ENCODE data around the gene EFCAB6.

Gene EFCAB6

GRCh38 chr22:43829904-43830851 is 18.1 kb upstream of the EFCAB6 start:
- DNase-seq: peak; percentile 32

DNA sequence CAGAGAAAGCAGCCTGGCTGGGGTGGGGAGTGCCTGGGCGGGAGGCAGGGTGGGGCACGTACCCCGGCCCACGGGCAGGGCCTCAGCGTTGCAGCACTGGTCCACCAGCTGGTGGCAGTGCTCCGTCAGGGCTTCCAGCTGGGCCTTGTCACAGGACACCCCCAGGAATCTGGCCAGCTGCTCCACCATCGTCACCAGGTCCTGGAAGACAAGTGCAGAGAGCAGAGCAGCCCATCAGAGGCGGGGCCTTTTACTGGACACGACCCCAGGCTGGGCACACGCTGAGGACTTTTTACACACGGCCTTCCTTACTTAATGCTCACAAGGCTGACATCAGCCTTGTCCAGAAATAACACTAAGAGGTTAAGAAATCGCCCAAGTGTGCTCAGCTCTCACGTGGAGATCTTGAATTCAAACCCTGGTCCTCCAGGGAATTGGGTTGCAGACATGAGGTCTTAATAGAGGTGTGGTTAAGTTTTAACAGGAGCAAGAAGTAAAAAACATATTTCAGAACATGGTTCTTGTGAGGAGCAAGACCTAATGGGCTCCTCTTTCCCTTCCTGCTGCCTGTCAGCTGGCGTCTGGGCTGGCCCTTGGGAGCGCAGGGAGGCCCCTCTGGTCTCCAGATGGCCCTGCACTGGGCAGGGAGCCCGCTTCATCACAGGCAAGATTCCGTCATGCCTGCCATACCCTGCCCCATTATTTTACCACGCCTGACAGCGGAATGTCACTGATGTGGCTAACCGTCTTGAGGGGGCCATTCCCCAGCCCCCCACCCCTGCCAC is 17.1 kb upstream of the EFCAB6 start:
- peak; percentile 69 for DNase-seq

GRCh38 chr22:43828725-43828997 is 16.6 kb upstream of the EFCAB6 start:
- DNase-seq: no peak

DNA sequence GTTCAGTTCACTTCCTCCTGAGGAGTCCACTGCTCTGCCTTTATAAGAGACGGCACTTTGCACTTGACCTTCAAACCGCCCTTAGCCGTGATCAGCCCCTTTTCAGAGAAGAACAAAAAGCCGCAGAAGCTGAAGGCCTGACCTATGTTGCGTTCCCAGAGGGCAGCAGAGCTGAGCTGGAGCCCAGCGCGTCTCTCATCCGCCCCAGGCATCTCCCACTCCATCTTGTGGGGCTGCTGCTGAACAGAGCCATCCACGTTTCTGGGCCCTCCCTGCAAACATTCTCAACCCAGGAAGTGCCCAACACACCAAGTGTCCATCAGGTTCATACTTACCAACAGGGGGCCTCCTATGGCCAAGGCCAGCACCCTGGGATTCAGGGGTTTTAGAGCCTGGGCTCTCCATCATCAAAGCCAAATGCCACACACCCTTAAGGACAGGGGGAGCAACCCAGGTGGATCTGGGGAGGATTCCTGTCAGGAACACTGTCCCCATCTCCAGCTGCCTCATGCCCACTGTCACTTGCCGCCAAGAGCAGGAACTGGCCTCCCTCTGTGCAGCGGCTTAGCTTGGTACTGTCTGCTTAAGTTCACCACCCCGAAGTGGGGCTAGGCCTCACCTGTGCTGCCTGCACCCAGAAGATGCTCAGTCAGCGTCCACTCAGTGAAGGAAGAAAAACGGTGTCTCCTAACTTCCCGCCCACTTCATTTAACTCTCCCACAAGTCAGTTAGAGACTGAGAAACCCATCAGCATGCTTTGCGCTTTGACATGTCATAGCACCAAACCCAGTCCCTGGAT is 16.0 kb upstream of the EFCAB6 start:
- no peak for DNase-seq

DNA sequence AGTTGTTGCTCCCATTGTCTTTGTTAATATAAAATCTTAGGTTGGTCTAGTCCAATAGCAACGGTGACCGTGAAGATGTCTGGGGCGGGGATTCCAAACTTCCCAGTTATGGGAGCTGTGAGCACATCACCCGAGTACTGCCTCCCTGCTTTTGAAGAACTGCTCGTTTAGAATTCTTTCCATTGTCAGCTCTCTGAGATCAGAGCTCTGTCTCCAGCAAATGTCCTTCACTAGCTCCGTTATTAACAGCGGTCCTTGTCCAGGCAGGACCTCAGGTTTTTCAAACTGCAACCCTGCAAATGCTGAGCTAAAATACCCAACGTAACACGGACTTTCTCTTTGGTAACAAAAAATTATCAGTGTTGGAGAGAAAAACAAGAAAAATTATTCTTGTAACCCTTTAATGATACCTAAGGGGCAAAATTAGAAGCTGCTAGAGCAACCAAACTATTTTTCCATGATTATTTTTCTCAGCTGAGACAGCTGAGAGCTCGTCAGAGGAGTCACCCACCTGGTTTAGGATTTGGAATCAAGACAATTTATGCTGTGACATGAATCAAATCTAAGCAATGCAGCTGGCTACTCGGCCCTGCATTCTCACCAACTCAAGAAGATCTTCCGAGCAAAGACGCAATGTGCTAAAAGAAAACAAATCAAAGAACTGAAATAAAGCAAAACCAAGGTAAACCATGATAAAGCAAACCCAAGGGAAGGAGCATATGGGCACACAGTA is 15.1 kb upstream of the EFCAB6 start:
- no peak for DNase-seq

DNA sequence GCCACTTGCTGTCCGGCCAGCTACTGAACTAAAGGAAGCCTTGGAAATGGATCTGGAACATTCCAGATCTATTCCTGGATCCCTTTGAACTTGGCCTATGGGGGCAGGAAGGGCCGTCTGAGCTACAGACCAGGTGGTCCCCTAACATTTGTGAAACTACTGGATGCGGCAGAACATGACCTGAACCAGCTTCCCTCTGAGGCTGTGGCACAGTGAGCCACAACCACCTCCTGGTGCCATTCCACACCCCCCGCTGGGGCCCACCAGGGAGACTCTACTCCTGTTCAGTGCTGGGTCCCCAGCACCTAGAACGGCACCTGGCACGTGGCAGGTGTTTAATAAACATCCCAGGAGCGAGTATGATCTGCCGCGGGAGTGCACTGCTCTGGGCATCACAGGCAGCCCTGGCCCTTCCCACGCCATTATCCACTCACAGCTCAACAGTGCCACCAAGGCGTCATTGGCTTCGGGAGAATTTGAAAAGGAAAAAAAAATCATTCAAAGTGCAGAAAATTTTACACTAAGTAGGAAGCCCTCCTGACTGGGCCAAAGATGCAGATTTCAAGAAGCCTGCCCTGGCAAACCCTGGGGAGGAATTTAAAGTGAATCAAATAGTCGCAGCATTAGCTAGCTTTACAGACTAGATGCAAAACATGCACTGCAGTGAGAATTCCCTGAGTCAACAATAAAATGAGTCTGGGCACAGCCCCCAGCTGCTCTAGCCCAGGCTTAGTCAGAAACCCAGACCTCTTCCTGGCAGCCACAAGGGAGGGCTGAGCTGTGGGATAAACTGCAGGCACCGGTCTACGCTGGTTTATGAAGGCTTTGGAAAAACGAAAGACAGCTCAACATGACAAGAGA is 14.3 kb upstream of the EFCAB6 start:
- peak; percentile 76 for DNase-seq

GRCh38 chr22:43825651-43826050 is 13.5 kb upstream of the EFCAB6 start:
- no peak for DNase-seq

GRCh38 chr22:43824724-43825420 is 12.8 kb upstream of the EFCAB6 start:
- no peak for DNase-seq

- no peak for DNase-seq
Measured at GRCh38 chr22:43823911-43824665, 12.0 kb upstream of the EFCAB6 start.

GRCh38 chr22:43823353-43823908 is 11.3 kb upstream of the EFCAB6 start:
- no peak for DNase-seq

GRCh38 chr22:43821606-43822425 is 9.7 kb upstream of the EFCAB6 start:
- no peak for DNase-seq

DNA sequence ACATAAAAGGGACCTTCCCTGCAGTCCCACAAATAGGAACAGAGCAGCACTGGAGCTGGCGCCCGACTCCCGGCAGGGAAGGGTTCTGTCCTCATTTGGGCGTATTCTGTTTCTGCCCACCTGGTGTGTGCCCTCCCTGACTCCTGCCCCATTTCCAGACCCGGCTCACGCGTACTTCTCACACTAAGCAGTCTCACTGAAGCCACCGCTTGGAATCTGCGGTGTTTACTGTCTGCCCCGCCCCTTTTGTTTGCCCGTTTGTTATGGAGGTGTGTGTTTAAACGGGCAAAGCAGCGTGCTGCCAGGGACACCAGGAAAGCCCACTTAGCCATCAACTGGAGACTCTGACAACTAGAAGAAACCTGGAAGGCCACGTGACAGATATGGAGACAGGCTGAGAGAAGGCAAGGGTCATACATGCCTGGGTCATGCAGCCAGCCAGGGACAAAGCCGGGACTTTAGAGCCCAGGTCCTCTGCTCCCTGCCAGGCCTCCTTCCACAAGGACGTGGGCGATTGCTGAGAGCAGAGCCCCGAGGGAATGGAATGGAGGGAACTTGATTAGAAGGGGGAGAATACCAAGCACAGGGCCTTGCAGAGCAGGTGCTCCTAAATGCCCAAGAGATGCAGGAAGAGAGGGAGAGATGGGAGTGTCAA is 8.7 kb upstream of the EFCAB6 start:
- no peak for DNase-seq

DNA sequence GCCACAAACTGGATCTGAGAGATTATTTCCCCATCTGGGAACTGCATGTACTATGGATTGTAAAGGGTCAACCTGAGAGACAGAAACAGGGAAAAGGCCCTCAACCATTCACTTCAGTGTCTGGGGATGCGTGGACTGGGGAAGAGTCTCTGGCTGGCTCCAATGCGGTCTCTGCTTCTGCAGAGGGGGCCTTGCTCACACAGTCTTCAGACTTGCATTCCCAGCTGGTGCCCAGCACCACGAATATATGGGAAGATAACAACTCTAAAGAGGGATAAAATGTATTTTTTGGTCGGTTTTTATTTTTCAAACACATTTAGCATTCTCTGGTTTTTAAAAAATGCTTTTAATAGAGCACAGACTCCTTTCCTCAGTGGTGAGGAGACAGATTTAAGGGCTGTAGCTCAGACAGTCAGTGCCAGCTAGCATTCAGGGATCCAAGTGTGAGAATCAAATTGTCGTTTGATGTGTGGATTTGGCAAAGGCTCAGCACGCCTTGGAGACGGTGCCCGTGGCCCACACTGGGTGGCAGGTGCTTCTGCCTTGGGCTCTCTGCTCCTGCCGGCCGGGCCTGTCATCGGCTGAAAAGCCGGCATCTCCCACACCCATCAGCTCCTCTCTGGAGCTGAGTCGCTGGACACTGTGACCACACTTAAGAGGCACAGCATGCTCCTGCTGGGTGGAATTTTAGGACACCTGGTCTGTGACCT is 8.0 kb upstream of the EFCAB6 start:
- no peak for DNase-seq

DNA sequence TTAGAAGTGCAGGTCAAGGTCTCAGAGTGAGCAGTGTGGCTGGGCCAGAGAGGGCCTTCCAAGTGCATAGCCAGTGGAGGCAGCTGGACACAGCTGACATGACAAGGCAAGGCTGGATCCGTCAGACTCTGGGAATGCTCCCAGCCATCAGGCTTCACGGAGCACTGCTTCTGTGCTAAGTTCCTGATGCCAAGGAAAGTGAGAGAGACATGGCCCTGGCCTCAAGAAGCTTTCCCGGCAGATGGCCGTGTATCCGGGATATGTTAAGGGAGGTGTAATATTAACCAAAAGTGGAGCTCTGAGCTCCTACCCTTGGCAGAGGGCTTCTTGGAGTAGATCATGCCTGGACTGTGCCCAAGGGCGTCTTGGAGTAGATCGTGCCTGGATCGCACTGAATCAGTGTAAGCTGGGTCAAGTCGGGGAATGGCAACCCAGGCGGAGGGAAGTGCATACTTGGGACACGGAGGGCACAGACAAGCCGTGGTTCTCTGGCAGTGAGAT is 7.4 kb upstream of the EFCAB6 start:
- no peak for DNase-seq

GRCh38 chr22:43818981-43819380 is 6.9 kb upstream of the EFCAB6 start:
- DNase-seq: no peak

- DNase-seq: no peak
Measured at GRCh38 chr22:43817402-43817801, 5.3 kb upstream of the EFCAB6 start.

- DNase-seq: no peak
Measured at GRCh38 chr22:43814264-43814663, 2.2 kb upstream of the EFCAB6 start.

- no peak for DNase-seq
Measured at GRCh38 chr22:43812890-43813289, 785 bp upstream of the EFCAB6 start.

Measured in fibroblast of skin of right quadriceps (primary cell).